ENCODE data around the gene SUSD1. TPM values are rescaled to one million over a fixed set of nuclear protein-coding genes. Genes with fewer than 3 reads are reported as not detected.
A peak's percentile ranks its signal among the peaks of the same experiment; 100 is the strongest.

SUSD1 gene
- total and polyA plus RNA-seq, 2 experiments from 2014 or later: 18.5 to 30.5 TPM

GRCh38 chr9:112017878-112018277 is 157.2 kb downstream of the SUSD1 start:
- Histone ChIP-seq H3K4me2 (no peak overlapping the region), H4K20me1 (ENCODE audit: insufficient read depth, poor library complexity, severe bottlenecking) (no peaks in the 10 kb centered on the region), H2AFZ (no peak overlapping the region), H3K36me3 (replicated peaks; ENCODE audit: insufficient read depth, low read depth) (no peaks in the 10 kb centered on the region), H3K4me3 (no peak overlapping the region), H3K9me2 (replicated peaks; ENCODE audit: insufficient read depth) (no peaks in the 10 kb centered on the region), H3K4me1 (ENCODE audit: insufficient read depth) (peaks cover 22% of the 10 kb centered on the region), H3K9me3 (ENCODE audit: low read depth) (no peaks in the 10 kb centered on the region), H3K27ac (no peak overlapping the region), H3K79me2 (no peaks in the 10 kb centered on the region), H3K27me3 (no peaks in the 10 kb centered on the region)
- no peak for DNase-seq (ENCODE audit: low spot score)
- WGBS (ENCODE audit: low lambda C conversion rate, missing lambda C conversion rate): 92% methylated on average over 5 of the region's 5 CpGs
- no peak for TF ChIP-seq CTCF (IDR thresholded peaks at IDR 0.05; ENCODE audit: poor library complexity)

GRCh38 chr9:112015736-112016135 is 159.4 kb downstream of the SUSD1 start:
- Histone ChIP-seq H3K79me2 (no peaks in the 10 kb centered on the region), H3K36me3 (replicated peaks; ENCODE audit: insufficient read depth, low read depth) (no peaks in the 10 kb centered on the region), H4K20me1 (ENCODE audit: insufficient read depth, poor library complexity, severe bottlenecking) (no peaks in the 10 kb centered on the region), H3K4me1 (ENCODE audit: insufficient read depth) (peaks cover 28% of the 10 kb centered on the region), H2AFZ (no peak overlapping the region), H3K4me3 (no peak overlapping the region), H3K9me2 (replicated peaks; ENCODE audit: insufficient read depth) (no peaks in the 10 kb centered on the region), H3K27ac (no peak overlapping the region), H3K9me3 (ENCODE audit: low read depth) (no peaks in the 10 kb centered on the region), H3K4me2 (no peak overlapping the region), H3K27me3 (no peaks in the 10 kb centered on the region)
- TF ChIP-seq EZH2 (IDR thresholded peaks at IDR 0.05; ENCODE audit: borderline replicate concordance) (no peak), CTCF (IDR thresholded peaks at IDR 0.05; ENCODE audit: poor library complexity) (no peak), EZH2phosphoT487 (IDR thresholded peaks at IDR 0.05; ENCODE audit: low read depth, severe bottlenecking, unreplicated experiment) (no peak)
- 70% methylated on average over 2 of the region's 2 CpGs for WGBS (ENCODE audit: low lambda C conversion rate, missing lambda C conversion rate)
- no peak for DNase-seq (ENCODE audit: low spot score)

DNA sequence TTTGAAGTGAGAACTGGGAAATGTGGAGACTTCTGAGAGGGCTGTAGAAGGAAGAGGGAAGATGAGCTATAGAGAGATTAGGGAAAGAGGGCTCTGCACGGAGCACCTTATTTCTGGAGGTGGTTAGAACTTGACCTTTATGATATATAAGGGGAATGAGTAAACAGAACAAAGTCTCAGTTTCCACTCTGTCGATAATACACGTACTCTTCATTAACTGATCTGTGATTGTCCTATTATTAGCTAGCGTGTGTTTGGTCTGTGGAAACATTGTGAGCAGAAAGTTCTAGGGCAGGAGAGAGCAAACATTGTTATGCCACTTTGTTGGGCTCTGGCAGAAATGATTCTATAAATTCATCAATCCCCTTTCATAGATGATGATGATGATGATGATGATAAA is 159.9 kb downstream of the SUSD1 start:
- WGBS (ENCODE audit: low lambda C conversion rate, missing lambda C conversion rate): 63% methylated on average over 4 of the region's 4 CpGs

More for the DNA sequence above, 159.9 kb downstream of the SUSD1 start:
- Histone ChIP-seq H3K4me1 (ENCODE audit: insufficient read depth) (peaks cover 29% of the 10 kb centered on the region), H4K20me1 (ENCODE audit: insufficient read depth, poor library complexity, severe bottlenecking) (no peaks in the 10 kb centered on the region), H2AFZ (no peak overlapping the region), H3K27ac (peak overlapping the region; percentile 8), H3K27me3 (no peaks in the 10 kb centered on the region), H3K9me3 (ENCODE audit: low read depth) (no peaks in the 10 kb centered on the region), H3K9me2 (replicated peaks; ENCODE audit: insufficient read depth) (no peaks in the 10 kb centered on the region), H3K4me2 (no peak overlapping the region), H3K36me3 (replicated peaks; ENCODE audit: insufficient read depth, low read depth) (no peaks in the 10 kb centered on the region), H3K79me2 (no peaks in the 10 kb centered on the region), H3K4me3 (no peak overlapping the region)
- DNase-seq (ENCODE audit: low spot score): no peak
- no peak for TF ChIP-seq EZH2phosphoT487 (IDR thresholded peaks at IDR 0.05; ENCODE audit: low read depth, severe bottlenecking, unreplicated experiment)
- no peak for TF ChIP-seq CTCF (IDR thresholded peaks at IDR 0.05; ENCODE audit: poor library complexity)
- TF ChIP-seq EZH2 (IDR thresholded peaks at IDR 0.05; ENCODE audit: borderline replicate concordance): no peak
